Duodenal mucosa (tissue), 2 donors: ENCODE measurements around the gene NUP43.
"Not testable (repeated sequence)": the region's sequence is repeated elsewhere in the genome, so short reads cannot be mapped to it uniquely, and the experiment has no call there.

ENCODE experiments used
- H3K27ac ChIP-seq: one replicate; pipeline ENCODE4 v1.7.0; 2013; ENCODE audit warnings: low read depth, low read length
- H3K27me3 ChIP-seq, 2 donors: one replicate each; pipeline ENCODE4 v1.7.0; 2013; ENCODE audit warnings: low read length in 2 of 2, control low read depth in 1 of 2; ENCODE audit not compliant: insufficient read depth in 2 of 2, control insufficient read depth in 1 of 2
- H3K36me3 ChIP-seq, 2 donors: one replicate each; pipeline ENCODE4 v1.7.0; 2013; ENCODE audit warnings: low read length in 2 of 2, control low read depth in 1 of 2; ENCODE audit not compliant: insufficient read depth in 2 of 2, control insufficient read depth in 1 of 2
- H3K4me1 ChIP-seq, 2 donors: one replicate each; pipeline ENCODE4 v1.7.0; 2013; ENCODE audit warnings: low read length in 2 of 2, control low read depth in 1 of 2; ENCODE audit not compliant: insufficient read depth in 2 of 2, control insufficient read depth in 1 of 2
- H3K4me3 ChIP-seq, 2 donors: one replicate each; pipeline ENCODE4 v1.7.0; 2013; ENCODE audit warnings: low read length in 2 of 2, low read depth in 1 of 2
- H3K9ac ChIP-seq, 2 donors: one replicate each; pipeline ENCODE4 v1.7.0; 2013; ENCODE audit warnings: low read length in 2 of 2, low read depth in 1 of 2
- H3K9me3 ChIP-seq, 2 donors: one replicate each; pipeline ENCODE4 v1.7.0; 2013; ENCODE audit warnings: low read length in 2 of 2, control low read depth in 1 of 2; ENCODE audit not compliant: control insufficient read depth in 1 of 2

The NUP43 gene

GRCh38 chr6:149699150-149699549 lies 47.2 kb downstream of the NUP43 start:
- no peaks in the 10 kb centered on the region for H3K27me3 ChIP-seq
- peaks cover 0 to 18% of the 10 kb centered on the region in 2 donors for H3K36me3 ChIP-seq

GRCh38 chr6:149698175-149698574 lies 48.2 kb downstream of the NUP43 start:
- Histone ChIP-seq H3K9ac (no peak overlapping the region), H3K36me3 (peaks cover 0 to 19% of the 10 kb centered on the region in 2 donors), H3K4me3 (no peak overlapping the region), H3K27me3 (no peaks in the 10 kb centered on the region), H3K27ac (no peak overlapping the region), H3K9me3 (no peaks in the 10 kb centered on the region), H3K4me1 (no peaks in the 10 kb centered on the region)

More at GRCh38 chr6:149699150-149699549, 47.2 kb downstream of the NUP43 start:
- Histone ChIP-seq H3K4me3 (no peak overlapping the region), H3K9ac (no peak overlapping the region), H3K9me3 (no peaks in the 10 kb centered on the region), H3K27ac (no peak overlapping the region), H3K4me1 (no peaks in the 10 kb centered on the region)

- H3K36me3 ChIP-seq = peaks cover 5 to 28% of the 10 kb centered on the region in 2 donors
- H3K4me3 ChIP-seq = no peak overlapping the region
- no peak overlapping the region for H3K27ac ChIP-seq
- H3K9ac ChIP-seq = no peak overlapping the region
- H3K27me3 ChIP-seq = no peaks in the 10 kb centered on the region
- H3K9me3 ChIP-seq = no peaks in the 10 kb centered on the region
- no peaks in the 10 kb centered on the region for H3K4me1 ChIP-seq
Measured at GRCh38 chr6:149696901-149697300, 49.4 kb downstream of the NUP43 start.

- Histone ChIP-seq H3K9ac (no peak overlapping the region), H3K4me3 (no peak overlapping the region), H3K4me1 (no peaks in the 10 kb centered on the region), H3K27me3 (no peaks in the 10 kb centered on the region), H3K36me3 (peaks cover 6 to 35% of the 10 kb centered on the region in 2 donors), H3K9me3 (no peaks in the 10 kb centered on the region), H3K27ac (no peak overlapping the region)
Measured at GRCh38 chr6:149694921-149695320, 51.4 kb downstream of the NUP43 start.

- no peak overlapping the region for H3K27ac ChIP-seq
- H3K9me3 ChIP-seq = no peaks in the 10 kb centered on the region
- H3K4me3 ChIP-seq = no peak overlapping the region
- H3K27me3 ChIP-seq = no peaks in the 10 kb centered on the region
- H3K9ac ChIP-seq = no peak overlapping the region
- H3K4me1 ChIP-seq = no peaks in the 10 kb centered on the region
- H3K36me3 ChIP-seq = peaks cover 10 to 28% of the 10 kb centered on the region in 2 donors
Measured at GRCh38 chr6:149691201-149691600, 55.1 kb downstream of the NUP43 start.

GRCh38 chr6:149686230-149686629 lies 60.1 kb downstream of the NUP43 start:
- H3K9ac ChIP-seq = no peak overlapping the region
- H3K27ac ChIP-seq = no peak overlapping the region

GRCh38 chr6:149683256-149683859 lies 63.0 kb downstream of the NUP43 start:
- Histone ChIP-seq H3K27ac (no peak overlapping the region), H3K36me3 (peaks cover 16 to 18% of the 10 kb centered on the region in 2 donors), H3K9me3 (no peaks in the 10 kb centered on the region), H3K27me3 (no peaks in the 10 kb centered on the region), H3K9ac (no peak overlapping the region), H3K4me1 (no peaks in the 10 kb centered on the region), H3K4me3 (no peak overlapping the region)

More at GRCh38 chr6:149686230-149686629, 60.1 kb downstream of the NUP43 start:
- Histone ChIP-seq H3K4me3 (no peak overlapping the region), H3K9me3 (no peaks in the 10 kb centered on the region), H3K4me1 (no peaks in the 10 kb centered on the region), H3K36me3 (peaks cover 18 to 24% of the 10 kb centered on the region in 2 donors), H3K27me3 (no peaks in the 10 kb centered on the region)

GRCh38 chr6:149681845-149682244 lies 64.5 kb downstream of the NUP43 start:
- not testable (repeated sequence) for H3K27me3 ChIP-seq, H3K4me3 ChIP-seq, H3K9me3 ChIP-seq, H3K4me1 ChIP-seq, H3K27ac ChIP-seq, H3K9ac ChIP-seq
- peaks cover 18 to 20% of the 10 kb centered on the region in 2 donors for H3K36me3 ChIP-seq

GRCh38 chr6:149681209-149681608 lies 65.1 kb downstream of the NUP43 start:
- no peak overlapping the region for H3K27ac ChIP-seq
- H3K27me3 ChIP-seq = no peaks in the 10 kb centered on the region
- no peak overlapping the region for H3K9ac ChIP-seq
- H3K36me3 ChIP-seq = peaks cover 24% of the 10 kb centered on the region in 2 donors
- H3K9me3 ChIP-seq = no peaks in the 10 kb centered on the region
- no peaks in the 10 kb centered on the region for H3K4me1 ChIP-seq
- no peak overlapping the region for H3K4me3 ChIP-seq

- no peaks in the 10 kb centered on the region for H3K9me3 ChIP-seq
- no peak overlapping the region for H3K9ac ChIP-seq
- no peak overlapping the region for H3K4me3 ChIP-seq
- H3K27me3 ChIP-seq = no peaks in the 10 kb centered on the region
- no peaks in the 10 kb centered on the region for H3K4me1 ChIP-seq
- no peak overlapping the region for H3K27ac ChIP-seq
- peaks cover 24 to 31% of the 10 kb centered on the region in 2 donors for H3K36me3 ChIP-seq
Measured at GRCh38 chr6:149680503-149680902, 65.8 kb downstream of the NUP43 start.
